CD14-positive monocyte (primary cell): ENCODE measurements around the gene DHRS1. TPM values are rescaled to one million over a fixed set of nuclear protein-coding genes. Genes with fewer than 3 reads are reported as not detected.

Experiments
- DNase-seq, 3 donors: peaks; one replicate each; pipeline ENCODE4 v3.0.0-alpha.2; 2011 to 2022
- H2AFZ ChIP-seq: 2 replicates; pipeline ENCODE4 v1.6.0; 2012; ENCODE audit warnings: mild to moderate bottlenecking, low read depth, low read length, inconsistent platforms; ENCODE audit not compliant: insufficient read depth, poor library complexity, severe bottlenecking
- H3K27ac ChIP-seq, 2 donors: 1 replicate in 1 of 2; 2 replicates in 1 of 2; pipeline ENCODE4 v1.5.1; 2012 to 2013; ENCODE audit warnings: low read length in 2 of 2, control low read depth in 1 of 2, inconsistent platforms in 1 of 2, low read depth in 1 of 2, mild to moderate bottlenecking in 1 of 2
- H3K27me3 ChIP-seq, 2 donors: one replicate each; pipeline versions ENCODE4 v1.6.0 to v1.6.1; 2011 to 2013; ENCODE audit warnings: low read length in 2 of 2; ENCODE audit not compliant: control insufficient read depth in 2 of 2, insufficient read depth in 2 of 2
- H3K36me3 ChIP-seq, 2 donors: replicated peaks in 1 of 2; 1 replicate in 1 of 2; 2 replicates in 1 of 2; pipeline versions ENCODE4 v1.5.1 to v1.6.1; 2012 to 2013; ENCODE audit warnings: low read length in 2 of 2, control low read depth in 1 of 2, inconsistent platforms in 1 of 2, mild to moderate bottlenecking in 1 of 2; ENCODE audit not compliant: insufficient read depth in 2 of 2, control insufficient read depth in 1 of 2
- H3K4me1 ChIP-seq, 2 donors: 1 replicate in 1 of 2; 2 replicates in 1 of 2; pipeline versions ENCODE4 v1.5.1 to v1.6.1; 2012 to 2013; ENCODE audit warnings: low read length in 2 of 2, control low read depth in 1 of 2, inconsistent platforms in 1 of 2, mild to moderate bottlenecking in 1 of 2, moderate library complexity in 1 of 2; ENCODE audit not compliant: insufficient read depth in 2 of 2, control insufficient read depth in 1 of 2
- H3K4me2 ChIP-seq: replicated peaks from 2 replicates; pipeline ENCODE3; 2012; ENCODE audit warnings: low read length, moderate library complexity, mild to moderate bottlenecking; ENCODE audit not compliant: poor library complexity, severe bottlenecking; ENCODE audit errors: extremely low read depth
- H3K4me3 ChIP-seq, 3 experiments: fragments of 200-600 bp in 1 of 3; sonication (generic) in 1 of 3; replicated peaks in 1 of 3; 1 replicate in 2 of 3; 2 replicates in 1 of 3; pipeline ENCODE4 v1.5.1; 2011 to 2013; ENCODE audit warnings: low read length in 3 of 3, mild to moderate bottlenecking in 3 of 3, control low read depth in 2 of 3, low read depth in 2 of 3, inconsistent platforms in 1 of 3, moderate library complexity in 1 of 3
- H3K79me2 ChIP-seq: 2 replicates; pipeline ENCODE4 v1.6.0; 2012; ENCODE audit warnings: mild to moderate bottlenecking, control low read depth, inconsistent platforms, low read length, moderate library complexity; ENCODE audit not compliant: insufficient read depth
- H3K9ac ChIP-seq: 2 replicates; pipeline ENCODE4 v1.6.0; 2017; ENCODE audit warnings: low read length, mild to moderate bottlenecking; ENCODE audit not compliant: insufficient read depth, poor library complexity, severe bottlenecking
- H3K9me3 ChIP-seq, 2 donors: replicated peaks in 1 of 2; 1 replicate in 1 of 2; 2 replicates in 1 of 2; pipeline versions ENCODE4 v1.5.1 to v1.6.1; 2012 to 2013; ENCODE audit warnings: low read length in 2 of 2, control low read depth in 1 of 2; ENCODE audit not compliant: control insufficient read depth in 1 of 2, insufficient read depth in 1 of 2
- H4K20me1 ChIP-seq: 2 replicates; pipeline ENCODE4 v1.6.0; 2012; ENCODE audit warnings: mild to moderate bottlenecking, low read length, control low read depth, moderate library complexity; ENCODE audit not compliant: insufficient read depth
- H3K27ac Mint-ChIP-seq, 7 donors: one replicate each; pipeline ENCODE4 v1.8.0; 2020; ENCODE audit warnings: mild to moderate bottlenecking in 7 of 7, mixed read lengths in 7 of 7, moderate library complexity in 6 of 7, inconsistent platforms in 2 of 7
- H3K27me3 Mint-ChIP-seq, 3 donors: one replicate each; pipeline ENCODE4 v1.8.0; 2021 to 2022; ENCODE audit warnings: low read depth in 3 of 3, mild to moderate bottlenecking in 3 of 3, mixed read lengths in 3 of 3, moderate library complexity in 3 of 3, inconsistent platforms in 1 of 3
- H3K36me3 Mint-ChIP-seq, 2 donors: one replicate each; pipeline ENCODE4 v1.8.0; 2020; ENCODE audit warnings: mixed read lengths in 2 of 2, inconsistent platforms in 1 of 2, mild to moderate bottlenecking in 1 of 2
- H3K4me1 Mint-ChIP-seq: one replicate; pipeline ENCODE4 v1.8.0; 2020; ENCODE audit warnings: mild to moderate bottlenecking, mixed read lengths
- H3K4me3 Mint-ChIP-seq, 2 donors: one replicate each; pipeline ENCODE4 v1.8.0; 2020; ENCODE audit warnings: mild to moderate bottlenecking in 2 of 2, mixed read lengths in 2 of 2, moderate library complexity in 1 of 2
- H3K9me3 Mint-ChIP-seq, 7 donors: one replicate each; pipeline ENCODE4 v1.8.0; 2020 to 2022; ENCODE audit warnings: mixed read lengths in 7 of 7, mild to moderate bottlenecking in 6 of 7, moderate library complexity in 6 of 7, inconsistent platforms in 2 of 7
- WGBS: methylation state at CpG from one replicate; pipeline ENCODE4 v1.1.5; 2013; ENCODE audit warnings: missing lambda C conversion rate; ENCODE audit not compliant: insufficient coverage; 5-methylcytosine and 5-hydroxymethylcytosine counted together
- intact Hi-C, 2 donors: fragments of 100-400 bp; cut with micrococcal nuclease; formaldehyde crosslinking; loops; one replicate each; pipeline versions ENCODE4 v1.15.0 to v1.15.1; 2023
- polyA plus RNA-seq, 3 donors: library from polyadenylated mRNA; depleted of rRNA in 1 of 3; unstranded in 2 of 3; stranded (reverse) in 1 of 3; fragments of 300-500 nt in 2 of 3; fragments of >200 nt in 1 of 3; fragmentation: Illumina TruSeq in 2 of 3; gene quantifications; 1 replicate in 2 of 3; 2 replicates in 1 of 3; pipeline ENCODE4 v1.2.3, GENCODE V29; 2012 to 2021
- TF ChIP-seq, protein P1 (sequence below): fragments of 200-600 bp; IDR thresholded peaks from one replicate; pipeline ENCODE4 v1.8.0; 2022; ENCODE audit warnings: antibody characterized with exemption, mild to moderate bottlenecking

The DHRS1 gene
- polyA plus RNA-seq, 3 donors: 31.6 to 49.4 (median 48.8) TPM

DNA sequence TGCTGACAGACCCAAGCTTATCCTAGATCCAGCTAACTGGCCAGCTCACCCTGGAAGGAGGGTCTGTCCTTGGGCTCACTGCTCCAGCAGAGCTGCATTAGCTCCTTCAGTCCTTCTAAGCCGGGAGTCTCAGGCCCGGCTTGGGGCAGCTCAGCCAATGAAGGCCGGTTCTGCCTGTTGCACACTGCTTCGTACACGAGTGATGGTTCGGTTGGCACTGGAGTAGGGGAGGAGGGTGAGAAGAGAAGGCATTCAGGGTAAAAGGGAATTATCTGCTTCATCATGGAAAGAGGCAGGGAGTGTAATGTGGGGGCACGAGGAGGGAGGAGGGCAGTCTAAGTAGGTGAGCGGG lies 38.2 kb upstream of the DHRS1 start:
- Histone ChIP-seq H3K27ac (no peak overlapping the region), H2AFZ (no peak overlapping the region), H3K4me1 (peaks cover 69 to 90% of the 10 kb centered on the region in 2 donors), H4K20me1 (peaks cover 52% of the 10 kb centered on the region), H3K27me3 (peaks cover 9 to 21% of the 10 kb centered on the region in 2 donors), H3K9me3 (peaks cover 0 to 2% of the 10 kb centered on the region in 2 donors), H3K4me3 (no peak overlapping the region), H3K79me2 (peaks cover 21% of the 10 kb centered on the region), H3K4me2 (no peak overlapping the region), H3K9ac (no peak overlapping the region), H3K36me3 (peaks cover 19 to 26% of the 10 kb centered on the region in 2 donors)
- peaks cover 0 to 6% (median 5%) of the 10 kb centered on the region in 7 donors for H3K9me3 Mint-ChIP-seq
- peaks cover 82% of the 10 kb centered on the region for H3K4me1 Mint-ChIP-seq
- intact Hi-C loops: loop anchor here in 1 of 2 donors (2.0 kb wide), 1 partner anchor 97 kb away; no protein-coding TSS in a partner anchor
- H3K4me3 Mint-ChIP-seq: no peak overlapping the region
- peaks cover 21 to 35% (median 28%) of the 10 kb centered on the region in 3 donors for H3K27me3 Mint-ChIP-seq
- H3K36me3 Mint-ChIP-seq: peaks cover 36 to 39% of the 10 kb centered on the region in 2 donors
- no peak for DNase-seq
- 98% methylated on average over 7 of the region's 8 CpGs for WGBS
- no peak overlapping the region for H3K27ac Mint-ChIP-seq
- TF ChIP-seq, protein P1, sequence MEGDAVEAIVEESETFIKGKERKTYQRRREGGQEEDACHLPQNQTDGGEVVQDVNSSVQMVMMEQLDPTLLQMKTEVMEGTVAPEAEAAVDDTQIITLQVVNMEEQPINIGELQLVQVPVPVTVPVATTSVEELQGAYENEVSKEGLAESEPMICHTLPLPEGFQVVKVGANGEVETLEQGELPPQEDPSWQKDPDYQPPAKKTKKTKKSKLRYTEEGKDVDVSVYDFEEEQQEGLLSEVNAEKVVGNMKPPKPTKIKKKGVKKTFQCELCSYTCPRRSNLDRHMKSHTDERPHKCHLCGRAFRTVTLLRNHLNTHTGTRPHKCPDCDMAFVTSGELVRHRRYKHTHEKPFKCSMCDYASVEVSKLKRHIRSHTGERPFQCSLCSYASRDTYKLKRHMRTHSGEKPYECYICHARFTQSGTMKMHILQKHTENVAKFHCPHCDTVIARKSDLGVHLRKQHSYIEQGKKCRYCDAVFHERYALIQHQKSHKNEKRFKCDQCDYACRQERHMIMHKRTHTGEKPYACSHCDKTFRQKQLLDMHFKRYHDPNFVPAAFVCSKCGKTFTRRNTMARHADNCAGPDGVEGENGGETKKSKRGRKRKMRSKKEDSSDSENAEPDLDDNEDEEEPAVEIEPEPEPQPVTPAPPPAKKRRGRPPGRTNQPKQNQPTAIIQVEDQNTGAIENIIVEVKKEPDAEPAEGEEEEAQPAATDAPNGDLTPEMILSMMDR: no peak

- H3K27me3 Mint-ChIP-seq: peaks cover 21 to 40% (median 31%) of the 10 kb centered on the region in 3 donors
- H3K27ac ChIP-seq: no peak overlapping the region
- TF ChIP-seq, protein P1: no peak
- H3K4me1 Mint-ChIP-seq: peaks cover 83% of the 10 kb centered on the region
- intact Hi-C loops: loop anchor here in 1 of 2 donors (2.0 kb wide), 1 partner anchor 98 kb away; no protein-coding TSS in a partner anchor
- H3K4me3 ChIP-seq: no peak overlapping the region
- 100% methylated on average over 5 of the region's 7 CpGs for WGBS
- H3K36me3 ChIP-seq: peaks cover 19 to 26% of the 10 kb centered on the region in 2 donors
- no peak overlapping the region for H3K4me2 ChIP-seq
- no peak for DNase-seq
- no peak overlapping the region for H3K27ac Mint-ChIP-seq
- peaks cover 0 to 2% of the 10 kb centered on the region in 2 donors for H3K9me3 ChIP-seq
- H3K27me3 ChIP-seq: peaks cover 9 to 26% of the 10 kb centered on the region in 2 donors
- H3K79me2 ChIP-seq: peaks cover 21% of the 10 kb centered on the region
- peaks cover 0 to 9% (median 5%) of the 10 kb centered on the region in 7 donors for H3K9me3 Mint-ChIP-seq
- peaks cover 52% of the 10 kb centered on the region for H4K20me1 ChIP-seq
- H3K4me1 ChIP-seq: peaks cover 75 to 92% of the 10 kb centered on the region in 2 donors
- H2AFZ ChIP-seq: no peak overlapping the region
- H3K4me3 Mint-ChIP-seq: peak overlapping the region in 1 of 2 donors; percentile 48
- H3K36me3 Mint-ChIP-seq: peaks cover 36 to 41% of the 10 kb centered on the region in 2 donors
- H3K9ac ChIP-seq: no peak overlapping the region
These were observed 37.7 kb upstream of the DHRS1 start for GRCh38 chr14:24337144-24337823.
